ENCODE data around the gene RTL9. TPM values are rescaled to one million over a fixed set of nuclear protein-coding genes. Genes with fewer than 3 reads are reported as not detected.

The RTL9 gene
- polyA plus RNA-seq, 1 of the 3 experiments (the other 2 are of a cell fraction): 0.02 TPM

DNA sequence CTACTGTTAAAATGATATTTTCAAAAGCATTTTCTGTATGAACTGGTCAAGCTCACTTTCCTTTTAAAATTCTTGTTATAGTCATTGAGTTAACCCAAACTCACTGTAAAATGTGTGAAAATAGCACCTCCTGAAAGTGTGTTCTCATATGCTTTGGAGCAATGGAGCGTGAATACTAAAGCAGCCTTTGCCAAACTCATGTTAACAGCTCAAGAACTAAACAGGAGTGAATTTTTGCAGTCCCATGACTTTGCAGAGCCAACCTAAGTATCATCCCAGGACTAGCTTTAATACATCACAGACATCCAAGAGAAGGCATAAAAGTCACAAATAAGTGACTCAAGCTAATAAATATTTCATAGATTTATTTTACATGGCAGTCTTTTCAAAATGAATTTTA, 43.1 kb upstream of the RTL9 start:
- H3K4me2 ChIP-seq: peak overlapping the region; percentile 75; the same call in 1 of the 2 replicates
- ChIA-PET POLR2A (no interaction called here), CTCF (interaction anchor here (0.7 to 1.2 kb wide), 2 partner anchors 155 to 177 kb away, joined by 3 to 5 read pairs; no protein-coding TSS in a partner anchor)
- no peak for DNase-seq
- 44% methylated on average over 1 of the region's 1 CpG for WGBS (ENCODE audit: low lambda C conversion rate)
- no peak overlapping the region; a peak in 1 of 4 replicates for H3K27ac ChIP-seq (ENCODE audit: low read depth in 2 of 2, low read length in 1 of 2)
- H3K9me3 ChIP-seq: no peaks in the 10 kb centered on the region
- H3K4me1 ChIP-seq (ENCODE audit: control insufficient read depth in 1 of 2, insufficient read depth in 2 of 2, low read depth in 1 of 2, low read length in 1 of 2): no peaks in the 10 kb centered on the region; a peak in 3 of 4 replicates
- no peaks in the 10 kb centered on the region for H3K9me2 ChIP-seq
- no peak overlapping the region for H2AFZ ChIP-seq (ENCODE audit: low read depth)
- H3F3A ChIP-seq (replicated peaks; ENCODE audit: insufficient read depth): peaks cover 3% of the 10 kb centered on the region
- H4K20me1 ChIP-seq (ENCODE audit: insufficient read depth): peaks cover 4% of the 10 kb centered on the region
- no peak overlapping the region for H3K4me3 ChIP-seq (ENCODE audit: low read depth in 2 of 2, low read length in 1 of 2)
- H3K36me3 ChIP-seq (replicated peaks in 1 of 2; ENCODE audit: control insufficient read depth in 1 of 2, insufficient read depth in 2 of 2, low read length in 1 of 2): no peaks in the 10 kb centered on the region
- H3K9ac ChIP-seq: no peak overlapping the region; the same call in 1 of the 2 replicates
- no peak for TF ChIP-seq GABPA (IDR thresholded peaks at IDR 0.05; ENCODE audit: low read depth)
- TF ChIP-seq TAF1 (IDR thresholded peaks at IDR 0.05; ENCODE audit: borderline replicate concordance, low read depth, low read length): no peak
- TF ChIP-seq, protein P1, sequence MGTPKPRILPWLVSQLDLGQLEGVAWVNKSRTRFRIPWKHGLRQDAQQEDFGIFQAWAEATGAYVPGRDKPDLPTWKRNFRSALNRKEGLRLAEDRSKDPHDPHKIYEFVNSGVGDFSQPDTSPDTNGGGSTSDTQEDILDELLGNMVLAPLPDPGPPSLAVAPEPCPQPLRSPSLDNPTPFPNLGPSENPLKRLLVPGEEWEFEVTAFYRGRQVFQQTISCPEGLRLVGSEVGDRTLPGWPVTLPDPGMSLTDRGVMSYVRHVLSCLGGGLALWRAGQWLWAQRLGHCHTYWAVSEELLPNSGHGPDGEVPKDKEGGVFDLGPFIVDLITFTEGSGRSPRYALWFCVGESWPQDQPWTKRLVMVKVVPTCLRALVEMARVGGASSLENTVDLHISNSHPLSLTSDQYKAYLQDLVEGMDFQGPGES (IDR thresholded peaks at IDR 0.05; ENCODE audit: low read depth, low read length): no peak
- no peak for TF ChIP-seq ELF1 (IDR thresholded peaks at IDR 0.05)
- TF ChIP-seq, protein P2, sequence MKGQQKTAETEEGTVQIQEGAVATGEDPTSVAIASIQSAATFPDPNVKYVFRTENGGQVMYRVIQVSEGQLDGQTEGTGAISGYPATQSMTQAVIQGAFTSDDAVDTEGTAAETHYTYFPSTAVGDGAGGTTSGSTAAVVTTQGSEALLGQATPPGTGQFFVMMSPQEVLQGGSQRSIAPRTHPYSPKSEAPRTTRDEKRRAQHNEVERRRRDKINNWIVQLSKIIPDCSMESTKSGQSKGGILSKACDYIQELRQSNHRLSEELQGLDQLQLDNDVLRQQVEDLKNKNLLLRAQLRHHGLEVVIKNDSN (IDR thresholded peaks at IDR 0.05; ENCODE audit: borderline replicate concordance, low read depth): no peak
- TF ChIP-seq POLR2AphosphoS5 (IDR thresholded peaks at IDR 0.05; ENCODE audit: low read depth, low read length): no peak
- TF ChIP-seq SIN3A (IDR thresholded peaks at IDR 0.05; ENCODE audit: borderline replicate concordance, low read depth, low read length): no peak
- no peak for TF ChIP-seq EZH2phosphoT487 (IDR thresholded peaks at IDR 0.05; ENCODE audit: borderline replicate concordance, low read depth)
- TF ChIP-seq, protein P3, sequence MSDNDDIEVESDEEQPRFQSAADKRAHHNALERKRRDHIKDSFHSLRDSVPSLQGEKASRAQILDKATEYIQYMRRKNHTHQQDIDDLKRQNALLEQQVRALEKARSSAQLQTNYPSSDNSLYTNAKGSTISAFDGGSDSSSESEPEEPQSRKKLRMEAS (IDR thresholded peaks at IDR 0.05; ENCODE audit: low read depth): no peak
- no peak for TF ChIP-seq NRF1 (IDR thresholded peaks at IDR 0.05; ENCODE audit: low read depth, low read length)
- no peak for TF ChIP-seq SMC3 (IDR thresholded peaks at IDR 0.05; ENCODE audit: low read depth, low read length)
- no peak for TF ChIP-seq NFIC (IDR thresholded peaks at IDR 0.05; ENCODE audit: borderline replicate concordance)
- TF ChIP-seq MXI1 (IDR thresholded peaks at IDR 0.05; ENCODE audit: low read depth, low read length): no peak
- no peak for TF ChIP-seq EP300 (IDR thresholded peaks at IDR 0.05; ENCODE audit: borderline replicate concordance in 1 of 2, low read depth in 1 of 2, low read length in 1 of 2)
- H3K27me3 ChIP-seq (ENCODE audit: insufficient read depth): no peaks in the 10 kb centered on the region
- peaks cover 45% of the 10 kb centered on the region for H3K79me2 ChIP-seq (ENCODE audit: insufficient read depth)

DNA sequence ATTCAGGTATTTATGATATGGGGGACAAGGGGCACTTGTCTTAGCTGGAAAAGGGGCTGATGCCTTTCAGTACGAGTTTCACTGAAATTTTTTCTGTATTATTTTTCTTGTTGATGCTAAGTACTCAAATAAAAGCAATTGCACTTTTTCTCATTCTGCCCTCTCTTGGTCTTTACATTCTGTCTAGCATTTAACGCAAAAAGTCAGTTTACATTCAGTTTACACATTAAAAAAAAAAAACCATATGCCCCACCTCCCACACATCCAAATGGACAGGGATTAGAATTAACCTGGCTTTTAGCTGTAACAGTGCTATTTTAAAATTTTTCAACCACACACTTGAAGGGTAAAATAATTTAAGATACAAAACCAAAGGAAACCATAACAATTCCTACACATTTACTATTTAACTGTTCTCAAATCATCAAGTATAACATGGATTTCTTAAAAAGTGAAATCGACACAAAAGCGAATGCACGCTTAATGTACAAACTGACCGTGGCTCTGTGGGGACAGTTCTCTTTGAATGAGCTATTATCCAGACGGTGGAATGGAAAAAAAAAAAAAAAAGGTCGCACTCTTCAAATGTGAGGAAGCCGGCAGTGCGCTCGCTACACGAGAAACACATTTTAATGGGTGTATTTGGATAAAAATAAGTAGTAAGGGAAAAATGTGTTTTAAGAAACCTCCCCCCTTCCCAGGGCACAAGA, 42.1 kb upstream of the RTL9 start:
- TF ChIP-seq RFX5 (IDR thresholded peaks at IDR 0.05; ENCODE audit: low read length): no peak
- no peak for TF ChIP-seq TAF1 (IDR thresholded peaks at IDR 0.05; ENCODE audit: borderline replicate concordance, low read depth, low read length)
- no peak for TF ChIP-seq MEF2A (IDR thresholded peaks at IDR 0.05; ENCODE audit: borderline replicate concordance, low read depth)
- TF ChIP-seq GABPA (IDR thresholded peaks at IDR 0.05; ENCODE audit: low read depth): no peak
- no peak for TF ChIP-seq SIN3A (IDR thresholded peaks at IDR 0.05; ENCODE audit: borderline replicate concordance, low read depth, low read length)
- TF ChIP-seq EZH2phosphoT487 (IDR thresholded peaks at IDR 0.05; ENCODE audit: borderline replicate concordance, low read depth): no peak
- TF ChIP-seq POLR2AphosphoS5 (IDR thresholded peaks at IDR 0.05; ENCODE audit: low read depth, low read length): no peak
- peak overlapping the region; percentile 92; the same call in 1 of the 2 replicates for H2AFZ ChIP-seq (ENCODE audit: low read depth)
- peaks cover 4% of the 10 kb centered on the region for H4K20me1 ChIP-seq (ENCODE audit: insufficient read depth)
- H3K27ac ChIP-seq (ENCODE audit: low read depth in 2 of 2, low read length in 1 of 2): peak overlapping the region in 1 of 2 experiments; percentile 62; a peak in 2 of 4 replicates
- H3K9me3 ChIP-seq: no peaks in the 10 kb centered on the region
- ChIA-PET CTCF (interaction anchor here (0.7 to 1.2 kb wide), 4 partner anchors 9 to 161 kb away, joined by 3 to 5 read pairs (median 3); no protein-coding TSS in a partner anchor), POLR2A (no interaction called here)
- no peaks in the 10 kb centered on the region; a peak in 3 of 4 replicates for H3K4me1 ChIP-seq (ENCODE audit: control insufficient read depth in 1 of 2, insufficient read depth in 2 of 2, low read depth in 1 of 2, low read length in 1 of 2)
- no peaks in the 10 kb centered on the region for H3K36me3 ChIP-seq (replicated peaks in 1 of 2; ENCODE audit: control insufficient read depth in 1 of 2, insufficient read depth in 2 of 2, low read length in 1 of 2)
- H3F3A ChIP-seq (replicated peaks; ENCODE audit: insufficient read depth): peaks cover 3% of the 10 kb centered on the region
- no peaks in the 10 kb centered on the region for H3K9me2 ChIP-seq
- peak; percentile 15 for DNase-seq
- peak overlapping the region; percentile 75 for H3K4me2 ChIP-seq
- H3K9ac ChIP-seq: peak overlapping the region; percentile 81
- H3K79me2 ChIP-seq (ENCODE audit: insufficient read depth): peaks cover 45% of the 10 kb centered on the region
- no peaks in the 10 kb centered on the region for H3K27me3 ChIP-seq (ENCODE audit: insufficient read depth)
- 23% methylated on average over 12 of the region's 12 CpGs for WGBS (ENCODE audit: low lambda C conversion rate)
- H3K4me3 ChIP-seq (ENCODE audit: low read depth in 2 of 2, low read length in 1 of 2): peak overlapping the region; percentile 75 to 81

All from SK-N-SH (cell line).